ENCODE data around the gene TMEM203. TPM values are rescaled to one million over a fixed set of nuclear protein-coding genes. Genes with fewer than 3 reads are reported as not detected.
A peak's percentile ranks its signal among the peaks of the same experiment; 100 is the strongest.

Gene TMEM203
- total RNA-seq = 32.7 and 34.1 TPM in 2 replicates

DNA sequence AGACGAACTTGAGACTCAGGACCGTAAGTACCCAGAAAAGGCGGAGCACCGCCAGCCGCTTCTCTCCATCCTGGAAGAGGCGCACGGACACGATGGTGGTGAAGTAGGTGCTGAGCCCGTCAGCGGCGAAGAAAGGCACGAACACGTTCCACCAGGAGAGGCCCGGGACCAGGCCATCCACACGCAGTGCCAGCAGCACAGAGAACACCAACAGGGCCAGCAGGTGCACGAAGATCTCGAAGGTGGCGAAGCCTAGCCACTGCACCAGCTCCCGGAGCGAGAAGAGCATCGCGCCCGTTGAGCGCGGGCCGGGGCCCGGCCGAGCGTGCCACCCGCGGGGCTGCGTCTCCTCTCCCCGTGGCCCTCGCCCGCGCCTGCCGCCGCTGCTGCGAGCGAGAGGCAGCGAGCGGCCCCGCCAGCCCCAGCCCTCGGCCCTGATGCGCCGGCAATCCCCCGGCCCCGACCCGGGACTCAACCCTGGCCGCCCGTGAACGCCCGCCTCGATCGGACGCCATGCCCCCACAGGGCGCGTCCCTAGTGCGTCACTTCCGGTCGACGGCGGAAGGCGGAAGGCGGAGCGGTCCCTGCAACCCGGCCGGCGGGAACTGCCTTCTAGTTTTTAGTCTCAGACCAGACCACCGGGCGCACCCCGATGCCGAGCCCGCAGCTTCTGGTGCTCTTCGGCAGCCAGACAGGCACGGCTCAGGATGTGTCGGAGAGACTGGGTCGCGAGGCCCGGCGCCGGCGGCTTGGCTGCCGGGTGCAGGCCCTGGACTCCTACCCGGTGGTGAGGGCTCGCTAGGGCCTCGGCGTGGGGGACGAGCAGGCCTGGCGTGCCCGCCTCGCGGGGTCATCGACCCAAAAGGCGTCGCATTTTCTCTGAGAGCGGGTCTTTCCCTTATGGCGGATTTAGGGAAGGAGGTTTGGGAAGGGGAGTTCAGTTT, at the start of gene TMEM203, which contains the start of gene NDOR1:
TSS of gene TMEM203 (minus strand) at position 523 of the 944 bp plus-strand sequence. CDS start at position 289, 234 bp downstream.
TSS of gene NDOR1 (plus strand) at position 575 of the 944 bp plus-strand sequence. CDS start at position 653, 78 bp downstream.
- Mint-ChIP-seq H3K27ac (peak within 1 kb of the TSS; percentile 90), H3K27me3 (no peaks in the 10 kb centered on the region), H3K9me3 (no peaks in the 10 kb centered on the region), H3K36me3 (ENCODE audit: low read depth) (peaks cover 26% of the 10 kb centered on the region), H3K4me1 (peaks cover 54% of the 10 kb centered on the region), H3K4me3 (peak within 1 kb of the TSS; percentile 92)
- peak; percentile 96 for DNase-seq
- POLR2A ChIA-PET = interaction anchor here (0.6 to 5.3 kb wide), 12 partner anchors 11 to 119 kb away, joined by 3 to 46 read pairs (median 4); partner anchors contain the start of genes MAN1B1, RNF208, RNF224 and SSNA1
- peak; percentile 41 for ATAC-seq (ENCODE audit: low read depth)
- CTCF ChIA-PET = interaction anchor here (1.1 to 1.8 kb wide), 3 partner anchors 17 to 31 kb away, joined by 3 to 5 read pairs (median 4); partner anchors contain the start of genes ANAPC2, RNF224 and SSNA1
- intact Hi-C loops (cut with micrococcal nuclease) = loop anchor here (1.0 kb wide), 3 partner anchors 17 to 36 kb away; partner anchors contain the start of genes ANAPC2, SSNA1 and TUBB4B
- no peak for TF ChIP-seq CTCF (IDR thresholded peaks at IDR 0.05)

DNA sequence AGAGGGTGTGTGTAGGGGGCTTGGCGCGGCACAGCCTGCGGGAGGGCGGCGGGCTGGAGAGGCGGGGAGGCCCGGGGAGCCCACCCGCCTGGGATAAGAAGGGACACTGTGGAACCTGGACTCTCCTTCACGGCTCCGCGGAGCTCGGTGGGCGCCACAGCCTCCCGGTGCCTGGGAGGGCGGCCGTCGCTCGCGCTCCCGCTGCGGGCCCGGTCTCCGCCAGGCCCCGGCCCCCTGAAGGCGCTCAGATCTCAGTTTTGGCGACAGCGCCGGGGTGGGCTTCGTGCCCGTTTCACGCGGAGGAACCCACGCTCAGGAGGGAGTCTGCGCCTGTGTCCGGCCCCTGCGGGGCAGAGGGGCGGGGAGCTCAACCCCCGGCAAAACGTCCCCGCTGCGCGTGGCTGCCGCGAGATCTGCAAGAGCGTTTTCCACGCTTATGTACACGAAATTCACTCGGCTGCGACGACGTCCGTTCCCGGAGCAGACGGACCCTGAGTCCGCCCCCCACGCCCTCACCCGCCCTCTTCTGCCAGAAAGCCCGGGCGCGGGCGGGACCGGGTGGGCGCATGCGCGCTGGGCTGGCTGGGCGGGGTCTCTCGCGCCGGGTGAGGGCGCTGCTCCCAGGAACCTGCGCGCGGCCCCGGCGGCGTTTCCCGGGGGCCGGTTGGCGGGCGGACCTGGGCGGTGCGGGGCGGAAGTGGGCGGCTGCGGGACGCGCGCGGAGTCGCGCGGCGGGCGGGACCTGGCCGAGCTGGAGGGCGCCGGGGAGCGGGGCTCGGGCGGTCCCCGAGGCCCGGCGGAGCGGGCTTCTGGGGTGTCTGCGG, 49.4 kb upstream of the TMEM203 start, which contains the start of gene NELFB:
TSS of gene NELFB (plus strand) at position 704 of the 824 bp plus-strand sequence.
- TF ChIP-seq CTCF (IDR thresholded peaks at IDR 0.05) = no peak
- peaks cover 19% of the 10 kb centered on the region for H3K4me1 Mint-ChIP-seq
- peak within 1 kb of the TSS; percentile 72 for H3K27ac Mint-ChIP-seq
- H3K9me3 Mint-ChIP-seq = no peaks in the 10 kb centered on the region
- ATAC-seq (ENCODE audit: low read depth) (peak; percentile 90), DNase-seq (peak; percentile 100)
- H3K27me3 Mint-ChIP-seq = no peaks in the 10 kb centered on the region
- CTCF ChIA-PET = interaction anchor here (0.7 to 1.6 kb wide), 2 partner anchors 18 to 208 kb away, joined by 3 to 10 read pairs; no protein-coding TSS in a partner anchor
- POLR2A ChIA-PET = interaction anchor here (0.6 to 8.5 kb wide), 12 partner anchors 9 to 526 kb away, joined by 3 to 160 read pairs (median 4); partner anchors contain the start of genes TOR4A, TPRN and TUBB4B
- intact Hi-C loops (cut with micrococcal nuclease) = loop anchor here (1.0 kb wide), 2 partner anchors 13 to 14 kb away; partner anchors contain the start of gene TUBB4B
- peaks cover 21% of the 10 kb centered on the region for H3K36me3 Mint-ChIP-seq (ENCODE audit: low read depth)
- H3K4me3 Mint-ChIP-seq = peak within 1 kb of the TSS; percentile 90

- ATAC-seq (ENCODE audit: low read depth) (no peak), DNase-seq (no peak)
- POLR2A ChIA-PET = interaction anchor here (0.6 to 8.5 kb wide), 10 partner anchors 12 to 525 kb away, joined by 3 to 160 read pairs (median 4); partner anchors contain the start of genes TOR4A, TPRN and TUBB4B
- CTCF ChIA-PET = interaction anchor here (0.7 to 1.6 kb wide), 3 partner anchors 11 to 207 kb away, joined by 3 to 10 read pairs (median 3); no protein-coding TSS in a partner anchor
- no peaks in the 10 kb centered on the region for H3K27me3 Mint-ChIP-seq
- peak overlapping the region; percentile 72 for H3K27ac Mint-ChIP-seq
- TF ChIP-seq CTCF (IDR thresholded peaks at IDR 0.05) = no peak
- peak overlapping the region; percentile 83 for H3K4me3 Mint-ChIP-seq
- intact Hi-C loops (cut with micrococcal nuclease) = no loop called here
- H3K36me3 Mint-ChIP-seq (ENCODE audit: low read depth) = peaks cover 16% of the 10 kb centered on the region
- peaks cover 19% of the 10 kb centered on the region for H3K4me1 Mint-ChIP-seq
- no peaks in the 10 kb centered on the region for H3K9me3 Mint-ChIP-seq
Measured at GRCh38 chr9:137253717-137254623, 48.5 kb upstream of the TMEM203 start.
